Melanocyte of skin (primary cell): Measurements from ENCODE around the gene F12. TPM values are rescaled to one million over a fixed set of nuclear protein-coding genes. Genes with fewer than 3 reads are reported as not detected.

Experiments
- total RNA-seq, 2 donors: library from RNA; depleted of rRNA; stranded (reverse); fragments of >200 nt; gene quantifications; 2 replicates each; pipeline ENCODE4 v1.2.3, GENCODE V29; 2012

The F12 gene
- total RNA-seq, result 1 to 10 TPM; 1.0 to 2.3 TPM

DNA sequence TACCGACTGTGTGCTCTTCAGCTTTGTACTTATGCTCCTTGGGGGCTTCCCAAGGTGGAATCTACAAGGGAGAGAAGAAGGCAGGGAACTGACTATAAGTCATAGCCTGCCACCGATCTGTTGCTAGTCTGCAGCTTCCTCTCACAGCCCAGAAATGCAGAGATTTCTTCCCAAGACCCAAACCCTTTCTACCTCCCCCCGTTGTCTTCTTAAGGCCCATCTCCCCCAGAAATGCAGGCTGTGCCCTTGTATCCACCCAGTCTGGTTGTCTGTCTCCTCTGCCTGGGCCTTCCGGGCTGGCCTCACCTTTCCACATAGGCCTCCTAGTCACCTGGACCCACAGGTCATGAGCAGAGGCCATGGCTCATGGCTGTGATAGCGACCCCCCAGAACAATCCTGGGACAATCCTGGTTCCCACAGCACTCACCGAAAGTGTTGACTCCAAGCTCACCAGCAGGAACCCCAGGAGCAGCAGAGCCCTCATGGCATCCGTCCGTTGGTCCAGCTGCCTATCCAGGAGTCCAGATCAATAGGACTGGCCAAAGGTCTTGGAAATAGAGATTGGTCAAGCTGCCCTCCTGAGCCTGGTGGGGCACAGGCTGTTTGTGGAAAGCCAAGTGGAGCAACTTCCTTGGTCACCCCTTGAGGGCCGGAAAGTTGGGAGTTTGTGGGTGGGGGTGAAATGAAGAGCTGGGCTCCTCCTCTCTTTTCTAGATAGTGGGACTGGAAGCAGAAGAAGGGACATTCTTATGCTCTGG lies at the start of gene F12:
TSS of gene F12 (minus strand) at position 522 of the 759 bp plus-strand sequence. CDS start at position 485, 37 bp downstream.

GRCh38 chr5:177446200-177447065 lies 37.1 kb upstream of the F12 start, which contains the start of gene PRR7:
Gene PRR7 (plus strand): TSS chr5:177446814. CDS start chr5:177455068, 8,254 bp downstream.

DNA sequence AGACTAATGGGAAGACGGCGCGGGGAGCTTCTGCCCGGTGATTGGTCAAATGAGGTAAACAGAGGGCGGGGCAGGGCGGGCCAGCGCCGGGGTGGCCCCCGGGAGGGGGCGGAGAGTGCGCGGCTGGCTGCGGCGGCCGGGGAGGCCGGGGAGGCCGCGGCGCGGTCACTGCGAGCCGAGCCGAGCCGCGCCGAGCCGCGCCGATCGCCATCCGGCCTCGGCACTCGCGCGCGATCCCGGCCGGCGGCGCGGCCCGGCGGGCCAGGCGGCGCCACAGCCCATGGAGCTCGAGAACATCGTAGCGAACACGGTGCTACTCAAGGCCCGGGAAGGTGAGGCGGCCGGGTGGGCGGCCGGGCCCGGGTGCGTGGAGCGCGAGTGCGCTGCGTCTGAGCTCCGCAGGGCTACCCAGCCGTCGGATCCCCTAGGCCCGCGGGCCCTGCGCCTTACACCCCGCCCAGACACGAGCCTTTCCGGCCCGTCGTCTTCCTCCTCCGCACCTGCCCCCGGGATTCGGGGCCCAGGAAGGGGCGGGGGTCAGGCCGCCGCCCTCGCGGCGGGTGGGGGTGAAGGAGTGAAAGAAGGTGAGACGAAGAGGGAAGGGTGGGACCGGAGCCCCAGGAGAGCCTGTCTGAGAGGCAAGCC lies 17.3 kb upstream of the F12 start, which contains the start of gene GRK6:
TSS of gene GRK6 (plus strand) at position 111 of the 645 bp plus-strand sequence. CDS start at position 281, 170 bp downstream.

DNA sequence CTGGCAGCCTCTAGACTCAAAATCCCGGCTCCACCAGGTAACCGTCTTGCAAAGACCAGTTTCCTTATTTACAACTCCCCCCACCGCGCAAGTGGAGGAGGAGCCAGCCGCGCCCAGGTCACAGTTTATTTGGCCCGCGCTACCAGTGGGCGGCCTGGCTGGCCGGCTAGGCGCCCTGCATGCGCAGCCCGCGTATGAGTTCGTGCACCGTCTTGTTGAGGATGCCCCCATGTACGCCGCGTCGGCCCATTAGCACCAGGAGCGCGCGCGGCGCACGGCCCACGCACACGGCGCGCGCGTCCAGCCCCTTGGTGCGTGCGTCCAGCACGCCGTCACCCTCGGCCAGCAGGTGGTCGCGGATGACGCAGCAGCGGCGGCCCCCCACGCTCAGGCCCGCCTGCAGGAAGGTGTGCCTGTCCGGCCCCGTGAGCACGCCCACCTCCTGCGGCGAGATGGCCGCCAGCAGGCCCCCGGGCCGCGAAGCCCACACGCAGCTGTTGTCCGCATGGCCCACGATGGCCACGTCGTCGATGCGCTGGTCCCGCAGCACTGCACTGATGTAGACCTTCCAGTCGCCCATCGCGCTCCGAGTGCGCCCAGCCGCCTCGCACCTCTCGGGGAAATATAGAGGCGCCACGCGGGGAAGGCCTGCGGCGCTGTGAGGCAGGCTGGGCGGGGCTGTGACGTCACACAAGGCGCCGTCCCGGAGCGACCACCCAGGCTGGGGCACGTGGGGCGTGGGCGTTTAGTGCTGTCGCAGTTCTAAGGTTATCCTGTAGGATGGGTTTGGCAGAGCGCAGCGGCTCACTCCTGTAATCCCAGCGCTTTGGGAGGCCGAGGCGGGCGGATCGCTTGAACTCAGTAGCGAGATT lies 9.1 kb downstream of the F12 start, which contains the start of gene PFN3:
TSS of gene PFN3 (minus strand) at position 665 of the 872 bp plus-strand sequence. CDS start at position 580, 85 bp downstream.

DNA sequence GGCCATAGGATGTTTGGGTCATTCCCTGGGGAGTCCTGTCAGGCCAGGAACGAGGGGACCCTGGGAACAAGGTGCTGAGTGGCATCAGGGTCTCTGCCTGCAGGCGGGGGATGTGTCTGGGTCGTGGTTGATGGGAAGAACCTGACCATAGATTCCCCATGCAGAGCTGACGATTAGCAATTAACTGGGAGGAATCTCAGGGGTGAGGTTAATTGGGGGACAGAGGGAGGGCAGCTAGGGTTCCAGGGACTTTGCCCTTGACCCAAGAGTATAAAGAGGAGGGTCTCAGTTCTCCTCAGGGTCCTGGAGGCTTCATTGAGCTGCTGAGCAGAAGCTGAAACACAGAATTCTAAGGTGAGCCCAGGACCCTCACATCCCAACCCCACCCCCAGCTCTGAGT lies 25.2 kb downstream of the F12 start, which contains the start of gene SLC34A1:
TSS of gene SLC34A1 (plus strand) at position 301 of the 400 bp plus-strand sequence. CDS start 1,308 bp downstream, outside the sequence.

GRCh38 chr5:177357459-177358351 lies 51.7 kb downstream of the F12 start, which contains the start of gene RGS14:
Gene RGS14 (plus strand): TSS chr5:177357924. CDS start chr5:177358025, 101 bp downstream.

Other genes starting within 250 kb of the F12 start
- gene RAB24, start 105.8 kb downstream of the F12 start, total RNA-seq, result 10 to 100 TPM; 13.4 to 14.7 TPM
- 100 to 1,000 TPM; 155 to 194 TPM for gene PRELID1, start 105.8 kb downstream of the F12 start, total RNA-seq
- gene MXD3, start 97.7 kb downstream of the F12 start, total RNA-seq, result 10 to 100 TPM; 11.0 to 13.3 TPM
- 100 to 1,000 TPM; 263 to 342 TPM for gene LMAN2, start 57.9 kb downstream of the F12 start, total RNA-seq
- 10 to 100 TPM in 1 of 2 donors, 1 to 10 TPM in 1; 7.3 to 14.1 TPM for gene RGS14, start 51.6 kb downstream of the F12 start, total RNA-seq
- gene SLC34A1, start 25.1 kb downstream of the F12 start, total RNA-seq, result under 1 TPM; under 0.01 to 0.69 TPM
- not detected for gene PFN3, start 8.9 kb downstream of the F12 start, total RNA-seq
- gene GRK6, start 17.1 kb upstream of the F12 start, total RNA-seq, result 10 to 100 TPM; 25.5 to 34.3 TPM
- gene PRR7, start 37.2 kb upstream of the F12 start, total RNA-seq, result 10 to 100 TPM; 23.1 to 35.6 TPM
- gene DBN1, start 64.1 kb upstream of the F12 start, total RNA-seq, result 10 to 100 TPM; 30.3 to 32.0 TPM
- 10 to 100 TPM; 34.8 to 39.6 TPM for gene PDLIM7, start 88.0 kb upstream of the F12 start, total RNA-seq
- gene DOK3, start 100.3 kb upstream of the F12 start, total RNA-seq, result 1 to 10 TPM; 2.0 to 2.1 TPM
- gene DDX41, start 107.4 kb upstream of the F12 start, total RNA-seq, result 10 to 100 TPM; 63.7 to 70.6 TPM
- gene FAM193B, start 145.0 kb upstream of the F12 start, total RNA-seq, result 10 to 100 TPM; 16.0 to 24.4 TPM
- 10 to 100 TPM; 58.8 to 75.6 TPM for gene TMED9, start 182.6 kb upstream of the F12 start, total RNA-seq
- gene B4GALT7, start 190.6 kb upstream of the F12 start, total RNA-seq, result 10 to 100 TPM; 17.6 to 21.6 TPM